BJ (cell line): Measurements from ENCODE around the gene WHRN. TPM values are rescaled to one million over a fixed set of nuclear protein-coding genes. Genes with fewer than 3 reads are reported as not detected.
A peak's percentile ranks its signal among the peaks of the same experiment; 100 is the strongest.

ENCODE experiments used
- CTCF ChIA-PET: fragments of 350-600 bp; formaldehyde crosslinking; extraction: SDS; loops from one replicate; lab custom pipeline; 2021; ENCODE audit warnings: antibody characterized with exemption, inconsistent platforms; lab: Yijun Ruan, JAX
- POLR2A ChIA-PET: fragments of 300-600 bp; sonication (Branson Sonifier 250); formaldehyde crosslinking; extraction: SDS; loops from one replicate; lab custom pipeline; 2021; ENCODE audit warnings: antibody characterized with exemption; lab: Charles Lee
- DNase-seq: peaks from one replicate; pipeline ENCODE4 v3.0.0-alpha.2; 2011; ENCODE audit warnings: low read depth
- H3K27me3 ChIP-seq: 2 replicates; pipeline ENCODE4 v1.6.0; 2011; ENCODE audit warnings: low read length; ENCODE audit not compliant: control insufficient read depth, insufficient read depth
- H3K36me3 ChIP-seq: 2 replicates; pipeline ENCODE4 v1.5.1; 2011; ENCODE audit warnings: low read length; ENCODE audit not compliant: control insufficient read depth, insufficient read depth
- H3K4me3 ChIP-seq: 2 replicates; pipeline ENCODE4 v1.5.1; 2011; ENCODE audit warnings: low read depth, mild to moderate bottlenecking, control low read depth, low read length
- CTCF ChIP-seq: IDR thresholded peaks from 2 replicates; pipeline ENCODE4 v1.5.1; 2011; ENCODE audit warnings: low read depth, mild to moderate bottlenecking, control low read depth, inconsistent platforms, low read length, moderate library complexity; ENCODE audit not compliant: insufficient read depth
- polyA plus RNA-seq: library from polyadenylated mRNA; depleted of rRNA; stranded (reverse); fragments of >200 nt; gene quantifications from 2 replicates; pipeline ENCODE4 v1.2.3, GENCODE V29; 2011

Gene WHRN
- polyA plus RNA-seq, 1 experiment = 1.5 TPM

- ChIA-PET POLR2A (no interaction called here), CTCF (interaction anchor here (0.6 to 1.2 kb wide), 2 partner anchors 30 to 971 kb away, joined by 3 to 4 read pairs; no protein-coding TSS in a partner anchor)
- no peak for TF ChIP-seq CTCF
- no peaks in the 10 kb centered on the region; the same call in 1 of the 2 replicates for H3K27me3 ChIP-seq
- no peak for DNase-seq
- no peak overlapping the region for H3K4me3 ChIP-seq
- no peaks in the 10 kb centered on the region for H3K36me3 ChIP-seq
Measured at GRCh38 chr9:114532561-114533237, 27.4 kb upstream of the WHRN start.

- POLR2A ChIA-PET = no interaction called here
- TF ChIP-seq CTCF = no peak
- no peak for DNase-seq
- CTCF ChIA-PET = interaction anchor here (1.0 to 1.7 kb wide), 3 partner anchors 10 to 42 kb away, joined by 3 to 5 read pairs (median 4); no protein-coding TSS in a partner anchor
- no peaks in the 10 kb centered on the region for H3K36me3 ChIP-seq
- no peaks in the 10 kb centered on the region; the same call in 1 of the 2 replicates for H3K27me3 ChIP-seq
- H3K4me3 ChIP-seq = no peak overlapping the region
Measured at GRCh38 chr9:114529285-114529684, 24.0 kb upstream of the WHRN start.

DNA sequence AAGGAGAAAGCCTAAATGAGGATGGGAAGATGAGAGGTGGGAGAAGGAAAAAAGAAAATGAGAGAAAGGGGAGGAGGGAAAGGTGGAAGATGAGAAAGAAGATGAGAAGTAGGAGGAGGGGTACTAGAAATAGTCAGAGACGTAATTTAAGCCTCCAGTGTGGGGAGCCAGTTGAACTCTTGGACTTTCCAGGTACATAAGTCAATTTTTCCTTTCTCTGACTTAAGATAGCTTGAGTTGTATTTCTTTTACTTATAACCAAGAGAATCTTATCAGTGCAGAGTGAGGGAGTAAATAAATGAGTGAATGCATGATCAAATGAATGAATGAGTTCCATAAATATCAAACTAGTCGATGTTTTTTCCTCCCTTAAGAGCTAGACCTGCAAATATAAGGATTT, 21.5 kb upstream of the WHRN start:
- ChIA-PET POLR2A (no interaction called here), CTCF (no interaction called here)
- no peak for TF ChIP-seq CTCF
- Histone ChIP-seq H3K36me3 (no peaks in the 10 kb centered on the region), H3K4me3 (no peak overlapping the region), H3K27me3 (peaks cover 8% of the 10 kb centered on the region)
- DNase-seq = no peak

DNA sequence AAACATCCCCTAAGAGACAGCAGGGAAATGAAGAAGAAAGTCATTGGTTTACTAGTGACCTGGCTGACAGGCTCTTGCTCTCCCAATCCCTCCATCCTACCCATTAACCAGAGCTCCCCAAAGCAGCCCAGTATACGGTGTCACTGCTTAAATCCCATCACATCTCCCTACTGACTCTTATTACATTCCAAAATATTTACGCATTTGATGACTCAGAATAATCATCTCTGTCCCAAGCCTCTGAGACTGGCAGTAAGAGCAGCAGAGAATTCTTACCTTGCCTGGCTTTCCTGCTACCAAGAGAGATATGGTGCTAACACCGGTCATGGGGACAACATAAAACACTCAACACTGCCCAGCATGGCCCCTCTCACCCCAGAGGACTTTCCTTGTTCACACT, 20.2 kb upstream of the WHRN start:
- POLR2A ChIA-PET = interaction anchor here (0.6 kb wide), 1 partner anchor 140 kb away, joined by 6 read pairs; no protein-coding TSS in a partner anchor

More for the DNA sequence above, 20.2 kb upstream of the WHRN start:
- no peak overlapping the region for H3K4me3 ChIP-seq
- peaks cover 9% of the 10 kb centered on the region for H3K27me3 ChIP-seq
- CTCF ChIA-PET = interaction anchor here (0.6 to 1.7 kb wide), 4 partner anchors 17 to 128 kb away, joined by 3 to 6 read pairs (median 4); no protein-coding TSS in a partner anchor
- TF ChIP-seq CTCF = no peak
- DNase-seq = peak; percentile 29
- no peaks in the 10 kb centered on the region for H3K36me3 ChIP-seq
